SK-N-SH treated with all-trans-retinoic acid at 6 μM for 48 hours (cell line): ENCODE measurements around the gene PPP1CA.

Experiments used
- CSDC2 ChIP-seq: fragments of 250-450 bp; sonication (Bioruptor Pico); IDR thresholded peaks from 2 replicates; pipeline ENCODE4 v1.5.0; 2020; ENCODE audit warnings: mild to moderate bottlenecking, moderate library complexity
- ESRRG ChIP-seq: fragments of 250-450 bp; sonication (Bioruptor Pico); IDR thresholded peaks from 2 replicates; pipeline ENCODE4 v1.6.1; 2021; ENCODE audit warnings: mild to moderate bottlenecking
- GLIS3 ChIP-seq: fragments of 250-450 bp; sonication (Bioruptor Pico); IDR thresholded peaks from 2 replicates; pipeline ENCODE4 v1.5.0; 2020; ENCODE audit warnings: mild to moderate bottlenecking, moderate library complexity
- ISL1 ChIP-seq: fragments of 250-450 bp; sonication (Bioruptor Pico); IDR thresholded peaks from 2 replicates; pipeline ENCODE4 v2.1.2; 2022; ENCODE audit warnings: mild to moderate bottlenecking, moderate library complexity
- OSR1 ChIP-seq: fragments of 250-450 bp; sonication (Bioruptor Pico); IDR thresholded peaks from 2 replicates; pipeline ENCODE4 v1.8.0; 2022; ENCODE audit warnings: moderate library complexity, mild to moderate bottlenecking, inconsistent platforms
- PPARA ChIP-seq: fragments of 250-450 bp; sonication (Bioruptor Pico); IDR thresholded peaks from 2 replicates; pipeline ENCODE4 v1.5.0; 2020; ENCODE audit warnings: mild to moderate bottlenecking, borderline replicate concordance
- RARB ChIP-seq: fragments of 250-450 bp; sonication (Bioruptor Pico); IDR thresholded peaks from 2 replicates; pipeline ENCODE4 v1.8.0; 2021; ENCODE audit warnings: mild to moderate bottlenecking, moderate library complexity
- ZFP3 ChIP-seq: fragments of 250-450 bp; sonication (Bioruptor Pico); IDR thresholded peaks from 2 replicates; pipeline ENCODE4 v1.5.0; 2020; ENCODE audit warnings: mild to moderate bottlenecking, moderate library complexity

DNA sequence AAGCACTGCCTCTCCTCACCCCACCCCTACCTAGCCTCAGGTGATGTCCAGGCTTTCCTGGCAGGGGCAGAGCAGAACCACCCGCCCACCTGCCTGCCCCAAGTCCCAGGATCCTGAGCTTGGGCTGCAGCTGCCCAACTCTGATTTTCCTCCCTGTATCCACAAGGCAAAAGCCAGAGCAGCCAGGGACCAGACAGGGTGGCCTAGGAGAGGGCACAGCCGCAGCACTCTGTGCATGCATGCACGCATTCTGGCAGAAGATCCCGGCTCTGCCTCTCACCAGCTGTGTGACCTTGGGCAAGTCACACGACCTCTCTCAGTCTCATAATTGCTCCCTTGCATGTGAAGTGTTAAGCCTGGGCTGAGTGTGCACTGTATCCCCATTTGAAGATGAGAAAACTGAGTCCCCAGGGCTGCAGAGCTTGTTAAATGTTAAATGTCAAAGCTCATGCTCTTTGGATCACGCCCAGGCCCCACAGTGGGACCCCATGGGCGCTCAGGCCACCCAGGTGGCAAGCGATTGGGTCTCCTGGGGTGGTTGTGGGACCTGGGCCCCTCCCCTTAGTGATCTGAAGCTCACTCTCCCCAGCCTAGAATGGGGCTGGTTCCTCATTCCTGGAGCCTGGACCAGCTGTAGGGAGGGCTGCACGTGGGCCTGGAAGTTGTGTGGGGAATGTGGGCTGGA is 11.0 kb upstream of the PPP1CA start:
- TF ChIP-seq ISL1 (no peak), OSR1 (CRISPR knock-in tag) (no peak), RARB (no peak), ZFP3 (CRISPR knock-in tag) (no peak), GLIS3 (CRISPR knock-in tag) (no peak), CSDC2 (no peak), ESRRG (CRISPR knock-in tag) (no peak), PPARA (CRISPR knock-in tag) (no peak)
